Subcutaneous adipose tissue (tissue), 4 donors: Measurements from ENCODE around the gene SMG5. TPM values are rescaled to one million over a fixed set of nuclear protein-coding genes. Genes with fewer than 3 reads are reported as not detected.

Source experiments
- total RNA-seq, 4 donors: library from RNA; depleted of rRNA; stranded (reverse); fragments of >200 nt; gene quantifications; one replicate each; pipeline ENCODE4 v1.1.0, GENCODE V29; 2016
- TF ChIP-seq, protein P1 (sequence below): fragments of 450-650 bp; IDR thresholded peaks from one replicate; pipeline ENCODE4 v1.5.1; 2016; ENCODE audit warnings: low read depth, mild to moderate bottlenecking, control low read depth, antibody characterized with exemption, moderate library complexity

SMG5 gene
- total RNA-seq, 4 donors from 2014 or later = 26.6 to 48.6 (median 37.3) TPM

DNA sequence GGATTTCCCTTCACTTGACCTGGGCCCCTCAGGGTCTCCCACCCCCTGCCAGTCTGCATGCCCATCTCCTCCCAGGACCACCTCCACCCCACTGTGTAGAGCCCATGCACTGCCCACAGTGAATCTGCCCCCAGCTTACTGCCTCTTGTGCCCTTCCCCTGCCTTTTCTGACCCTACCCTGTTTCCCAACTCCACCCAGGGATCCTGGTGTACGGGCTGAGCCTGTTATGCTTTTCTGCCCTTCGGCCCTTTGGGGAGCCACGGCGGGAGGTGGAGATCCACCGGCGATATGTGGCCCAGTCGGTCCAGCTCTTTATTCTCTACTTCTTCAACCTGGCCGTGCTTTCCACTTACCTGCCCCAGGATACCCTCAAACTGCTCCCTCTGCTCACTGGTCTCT is 3.4 kb upstream of the SMG5 start:
- TF ChIP-seq, protein P1, sequence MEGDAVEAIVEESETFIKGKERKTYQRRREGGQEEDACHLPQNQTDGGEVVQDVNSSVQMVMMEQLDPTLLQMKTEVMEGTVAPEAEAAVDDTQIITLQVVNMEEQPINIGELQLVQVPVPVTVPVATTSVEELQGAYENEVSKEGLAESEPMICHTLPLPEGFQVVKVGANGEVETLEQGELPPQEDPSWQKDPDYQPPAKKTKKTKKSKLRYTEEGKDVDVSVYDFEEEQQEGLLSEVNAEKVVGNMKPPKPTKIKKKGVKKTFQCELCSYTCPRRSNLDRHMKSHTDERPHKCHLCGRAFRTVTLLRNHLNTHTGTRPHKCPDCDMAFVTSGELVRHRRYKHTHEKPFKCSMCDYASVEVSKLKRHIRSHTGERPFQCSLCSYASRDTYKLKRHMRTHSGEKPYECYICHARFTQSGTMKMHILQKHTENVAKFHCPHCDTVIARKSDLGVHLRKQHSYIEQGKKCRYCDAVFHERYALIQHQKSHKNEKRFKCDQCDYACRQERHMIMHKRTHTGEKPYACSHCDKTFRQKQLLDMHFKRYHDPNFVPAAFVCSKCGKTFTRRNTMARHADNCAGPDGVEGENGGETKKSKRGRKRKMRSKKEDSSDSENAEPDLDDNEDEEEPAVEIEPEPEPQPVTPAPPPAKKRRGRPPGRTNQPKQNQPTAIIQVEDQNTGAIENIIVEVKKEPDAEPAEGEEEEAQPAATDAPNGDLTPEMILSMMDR = no peak

DNA sequence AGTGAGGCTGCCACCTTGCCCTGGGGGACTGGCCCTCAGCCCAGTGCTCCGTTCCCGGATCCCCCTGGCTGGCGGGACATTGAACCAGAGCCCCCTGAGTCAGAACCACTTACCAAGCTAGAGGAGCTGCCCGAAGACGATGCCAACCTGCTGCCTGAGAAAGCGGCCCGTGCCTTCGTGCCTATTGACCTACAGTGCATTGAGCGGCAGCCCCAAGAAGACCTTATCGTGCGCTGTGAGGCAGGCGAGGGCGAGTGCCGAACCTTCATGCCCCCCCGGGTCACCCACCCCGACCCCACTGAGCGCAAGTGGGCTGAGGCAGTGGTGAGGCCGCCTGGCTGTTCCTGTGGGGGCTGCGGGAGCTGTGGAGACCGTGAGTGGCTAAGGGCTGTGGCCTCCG is 2.8 kb upstream of the SMG5 start:
- TF ChIP-seq, protein P1 = no peak

DNA sequence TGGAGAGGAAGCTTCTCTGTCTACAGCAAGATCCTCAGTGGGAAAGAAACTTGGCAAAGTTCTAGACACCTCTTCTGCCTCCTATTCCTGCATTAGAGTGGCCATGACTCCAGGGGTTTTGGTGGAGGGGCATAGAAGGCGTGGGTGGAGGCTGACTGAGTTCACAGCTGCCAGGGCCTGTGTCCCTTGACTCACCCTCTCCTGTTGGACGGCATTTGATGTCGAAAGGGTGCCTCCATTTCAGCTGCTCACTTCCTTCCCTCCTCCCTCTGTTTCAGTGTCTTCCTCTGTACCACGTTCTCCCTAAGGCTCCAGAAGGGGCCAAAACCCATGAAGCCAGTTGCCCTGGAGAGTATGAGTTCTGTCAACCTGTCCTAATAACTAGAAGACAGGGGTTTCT is 2.1 kb upstream of the SMG5 start:
- TF ChIP-seq, protein P1 = no peak

DNA sequence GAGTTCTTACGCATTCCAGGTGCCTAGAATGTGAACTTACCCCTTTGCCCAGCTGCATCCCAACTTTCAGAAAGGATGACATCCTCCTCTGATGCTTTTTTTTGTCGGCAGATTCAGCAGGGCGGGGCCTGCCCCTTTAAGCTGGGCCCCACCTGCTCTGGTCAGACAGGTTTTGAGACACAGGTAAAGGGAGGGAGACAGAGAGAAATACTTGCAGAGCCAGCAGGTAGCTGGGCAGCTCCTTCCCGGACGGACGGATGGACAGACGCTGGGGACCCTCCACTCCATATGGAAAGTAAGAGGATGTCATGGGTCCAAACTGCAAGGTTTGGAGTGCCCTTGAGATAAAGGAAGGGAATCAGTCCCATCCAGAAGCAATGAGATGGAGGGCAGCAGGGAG is 1.5 kb upstream of the SMG5 start, which contains the start of gene TMEM79:
TSS of gene TMEM79 (plus strand) at position 214 of the 400 bp plus-strand sequence. CDS start 902 bp downstream, outside the sequence.
- TF ChIP-seq, protein P1 = no peak

DNA sequence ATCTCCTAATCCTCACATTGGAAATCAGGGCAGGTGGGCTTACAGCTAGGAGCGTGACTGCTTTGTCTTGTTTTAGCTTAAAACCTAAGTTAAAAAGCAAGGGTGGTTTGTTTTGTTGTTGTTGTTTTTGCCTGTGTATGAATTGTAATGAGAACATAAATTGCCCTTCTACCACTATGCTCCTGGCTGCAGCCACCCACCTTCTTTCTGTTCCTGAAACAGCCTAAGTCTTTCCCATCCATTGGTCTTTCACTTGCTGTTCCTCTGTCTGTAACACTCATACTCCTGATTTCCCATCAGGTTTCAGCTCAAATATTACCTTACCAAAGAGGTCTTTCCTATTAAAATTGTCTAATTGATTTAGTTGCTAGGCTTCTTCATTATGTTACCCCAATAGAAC is 896 bp upstream of the SMG5 start:
- TF ChIP-seq, protein P1 = no peak

DNA sequence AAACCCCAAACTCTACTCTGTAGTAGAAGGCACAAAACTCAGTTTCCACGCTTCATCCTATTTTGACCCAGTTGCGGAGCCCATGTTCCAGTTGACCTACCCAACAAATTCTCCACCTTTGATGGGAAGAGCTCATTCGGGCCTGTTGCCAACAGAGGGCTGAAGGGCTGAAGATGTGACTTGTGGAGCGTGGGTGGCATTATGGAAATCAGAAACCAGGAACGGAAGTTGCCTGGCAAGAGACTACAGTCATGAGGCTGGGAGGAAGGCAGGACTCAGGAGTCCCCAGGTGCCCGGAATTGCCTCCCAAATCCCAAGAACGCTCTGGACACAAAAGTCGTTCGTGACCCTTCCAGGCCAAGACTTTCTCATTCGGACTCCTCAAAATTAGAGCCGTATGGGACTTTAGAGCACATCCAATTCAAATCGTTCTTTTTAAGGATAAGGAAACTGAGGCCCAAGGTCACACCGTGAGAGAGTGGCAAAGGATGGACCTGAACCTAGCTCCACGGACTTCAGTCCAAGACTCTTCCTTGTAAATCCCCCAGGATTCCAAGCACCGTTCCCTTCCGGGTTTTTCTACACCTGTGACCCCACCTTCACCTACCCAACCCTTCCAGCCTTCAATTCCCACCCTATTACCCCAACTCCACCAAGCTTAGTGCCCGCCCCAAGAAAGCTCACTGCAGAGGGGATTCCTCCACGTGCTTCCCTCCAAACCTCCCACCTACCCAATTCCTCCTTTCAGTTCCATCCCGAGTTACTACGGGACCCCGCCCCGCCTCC is 739 bp downstream of the SMG5 start:
- TF ChIP-seq, protein P1 = no peak

DNA sequence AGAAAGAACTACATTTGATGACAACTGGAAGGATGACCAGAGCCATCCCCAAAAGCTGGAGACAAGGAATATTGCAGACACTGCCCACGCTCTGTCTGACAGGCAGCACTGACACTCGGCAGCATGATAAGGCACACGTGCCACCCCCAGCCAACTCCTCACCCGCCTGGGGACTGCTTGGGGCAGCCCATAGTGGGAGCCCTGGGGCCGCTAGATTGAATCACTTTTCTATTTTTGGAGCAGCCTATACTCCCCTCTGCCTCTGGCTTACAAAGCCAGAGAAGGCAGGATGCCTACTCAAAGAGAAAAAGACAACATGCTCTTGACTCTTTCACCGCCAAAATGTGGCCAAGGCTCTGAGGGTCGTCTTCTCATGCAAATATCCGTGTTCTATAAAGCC is 1.3 kb downstream of the SMG5 start:
- TF ChIP-seq, protein P1 = no peak
